HG02870 (cell line): ENCODE data around the gene TNC.

Experiments used
- ATAC-seq: cut with Tn5 transposase; IDR thresholded peaks from one replicate; pipeline ENCODE4 v1.9.1; 2021; ENCODE audit warnings: mild to moderate bottlenecking, moderate library complexity; ENCODE audit not compliant: unreplicated experiment

The TNC gene

GRCh38 chr9:115015018-115015635 is 102.8 kb downstream of the TNC start:
- no peak for ATAC-seq

DNA sequence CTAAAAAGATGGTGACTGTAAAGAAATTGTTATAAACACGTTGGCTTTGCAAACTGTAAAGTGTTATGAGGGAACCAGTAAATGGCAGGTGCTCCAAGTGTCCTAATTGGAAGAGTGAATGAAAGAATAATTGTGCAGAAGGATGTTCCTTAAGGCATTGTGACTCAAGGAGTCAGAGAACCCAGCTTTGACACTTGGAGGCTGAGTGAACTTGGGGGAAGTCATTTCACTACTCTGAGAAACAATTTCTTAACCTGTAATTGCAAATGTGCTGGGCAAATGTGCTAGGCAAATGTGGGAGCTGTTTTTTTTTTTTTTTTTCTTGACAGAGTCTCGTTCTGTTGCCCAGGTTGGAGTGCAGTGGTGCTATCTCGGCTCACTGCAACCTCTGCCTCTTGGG is 103.5 kb downstream of the TNC start:
- ATAC-seq, result no peak

- ATAC-seq, result peak; percentile 62
Observed at GRCh38 chr9:115013998-115014397, 104.0 kb downstream of the TNC start.

DNA sequence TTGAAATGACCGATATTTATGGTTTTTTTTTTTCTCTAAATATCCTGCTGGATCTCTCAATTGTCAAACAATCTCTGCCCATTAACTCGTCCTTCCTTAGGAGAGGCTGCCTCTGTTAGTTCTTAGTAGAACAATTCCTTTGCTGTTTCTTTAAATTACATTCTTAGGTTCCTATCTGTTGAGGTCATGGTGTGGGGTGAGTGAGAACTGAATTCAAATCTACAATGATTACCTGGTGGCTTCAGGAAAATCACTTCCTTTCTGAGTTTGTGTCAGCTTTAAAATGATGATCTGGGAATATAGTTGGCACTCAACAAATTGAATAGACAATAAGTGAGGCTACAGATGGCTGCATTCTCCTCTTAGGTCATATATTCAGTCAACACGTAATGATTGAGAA is 105.5 kb downstream of the TNC start:
- ATAC-seq, result no peak

- no peak for ATAC-seq
Observed at GRCh38 chr9:115010874-115011273, 107.1 kb downstream of the TNC start.

- ATAC-seq, result no peak
Observed at GRCh38 chr9:115008536-115009270, 109.3 kb downstream of the TNC start.

DNA sequence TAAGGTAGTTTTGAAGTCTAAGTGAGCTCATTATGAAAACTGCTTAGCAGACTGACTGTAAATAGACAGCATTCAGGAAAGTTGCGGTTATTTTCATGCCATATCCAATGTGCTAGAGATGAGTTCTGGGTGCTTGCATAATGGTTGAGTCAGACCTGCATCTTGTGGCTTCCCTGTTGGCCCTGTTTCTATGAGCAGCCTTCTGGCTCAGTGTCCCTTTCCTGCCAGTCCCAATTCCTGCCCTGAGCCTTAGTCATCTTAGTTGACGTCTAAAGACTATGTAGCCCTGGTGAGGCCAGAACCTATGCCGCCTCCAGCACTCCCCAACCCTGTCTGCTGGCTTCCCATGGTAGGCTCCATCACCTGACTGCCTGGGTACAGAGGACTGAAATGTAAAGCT is 111.3 kb downstream of the TNC start:
- ATAC-seq, result no peak

GRCh38 chr9:115005322-115005721 is 112.6 kb downstream of the TNC start:
- ATAC-seq, result no peak

- no peak for ATAC-seq
Observed at GRCh38 chr9:115004545-115004944, 113.4 kb downstream of the TNC start.

- no peak for ATAC-seq
Observed at GRCh38 chr9:115002371-115003120, 115.4 kb downstream of the TNC start.

DNA sequence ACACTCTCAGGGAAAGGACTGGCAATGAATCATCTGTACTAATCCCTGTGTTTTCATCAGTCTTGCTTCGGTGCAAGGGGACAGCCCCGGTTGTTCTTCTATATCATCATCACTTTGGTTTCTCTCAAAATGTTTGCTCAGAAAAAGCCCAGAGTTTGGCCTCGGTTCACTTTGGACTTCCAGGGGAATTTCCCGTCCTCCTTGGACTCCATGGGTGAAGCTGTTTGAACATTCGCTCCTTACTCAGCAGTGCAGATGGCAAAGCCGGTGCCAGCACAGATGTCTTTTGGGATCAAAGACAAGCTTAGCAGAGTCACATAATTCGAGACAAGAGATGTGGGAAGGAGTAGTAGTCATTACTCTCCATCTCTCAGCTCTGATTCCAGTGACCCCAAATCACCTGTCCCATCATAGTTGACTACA is 117.7 kb downstream of the TNC start:
- no peak for ATAC-seq

- no peak for ATAC-seq
Observed at GRCh38 chr9:114998326-114998725, 119.6 kb downstream of the TNC start.

- ATAC-seq, result no peak
Observed at GRCh38 chr9:114995681-114996221, 122.2 kb downstream of the TNC start.

GRCh38 chr9:114994768-114995167 is 123.2 kb downstream of the TNC start:
- no peak for ATAC-seq

DNA sequence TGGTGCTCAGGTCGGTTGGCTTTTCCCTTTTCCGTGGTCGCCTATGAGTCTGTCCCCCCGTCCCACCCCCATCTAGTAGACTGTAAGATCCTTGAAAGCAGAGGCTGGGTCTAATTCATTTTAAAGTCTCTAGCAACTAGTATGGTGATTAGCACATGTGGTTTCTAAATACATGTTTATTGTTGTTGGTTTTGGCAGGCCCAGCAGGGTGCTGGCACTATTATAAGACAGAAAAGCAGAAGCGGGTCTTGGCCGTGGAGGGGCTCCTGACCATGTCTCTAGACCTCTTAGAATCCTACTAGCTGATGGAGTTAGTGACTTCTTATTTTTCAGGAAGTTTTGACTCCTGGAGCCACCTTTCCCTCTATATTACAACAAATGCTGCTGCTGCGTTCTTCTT is 126.1 kb downstream of the TNC start:
- ATAC-seq, result no peak

DNA sequence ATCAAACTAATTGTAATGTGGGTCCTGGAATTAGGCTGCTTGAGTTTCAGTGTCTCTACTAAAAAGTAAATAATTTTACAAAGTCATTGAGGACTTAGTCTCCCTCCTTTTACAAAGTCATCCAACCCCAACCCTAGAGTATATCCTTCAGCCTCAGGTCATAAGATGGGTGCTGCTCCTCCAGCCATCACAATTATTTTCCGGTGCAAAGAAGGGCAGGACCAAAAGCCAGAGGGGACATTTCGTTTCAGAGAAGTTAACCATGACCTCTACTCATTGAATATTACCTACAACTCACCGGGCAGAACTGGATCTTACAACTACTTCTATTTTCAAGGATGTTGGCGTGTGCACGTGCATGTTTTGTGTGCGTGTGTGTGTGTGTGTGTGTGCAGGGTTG is 127.1 kb downstream of the TNC start:
- ATAC-seq, result no peak

DNA sequence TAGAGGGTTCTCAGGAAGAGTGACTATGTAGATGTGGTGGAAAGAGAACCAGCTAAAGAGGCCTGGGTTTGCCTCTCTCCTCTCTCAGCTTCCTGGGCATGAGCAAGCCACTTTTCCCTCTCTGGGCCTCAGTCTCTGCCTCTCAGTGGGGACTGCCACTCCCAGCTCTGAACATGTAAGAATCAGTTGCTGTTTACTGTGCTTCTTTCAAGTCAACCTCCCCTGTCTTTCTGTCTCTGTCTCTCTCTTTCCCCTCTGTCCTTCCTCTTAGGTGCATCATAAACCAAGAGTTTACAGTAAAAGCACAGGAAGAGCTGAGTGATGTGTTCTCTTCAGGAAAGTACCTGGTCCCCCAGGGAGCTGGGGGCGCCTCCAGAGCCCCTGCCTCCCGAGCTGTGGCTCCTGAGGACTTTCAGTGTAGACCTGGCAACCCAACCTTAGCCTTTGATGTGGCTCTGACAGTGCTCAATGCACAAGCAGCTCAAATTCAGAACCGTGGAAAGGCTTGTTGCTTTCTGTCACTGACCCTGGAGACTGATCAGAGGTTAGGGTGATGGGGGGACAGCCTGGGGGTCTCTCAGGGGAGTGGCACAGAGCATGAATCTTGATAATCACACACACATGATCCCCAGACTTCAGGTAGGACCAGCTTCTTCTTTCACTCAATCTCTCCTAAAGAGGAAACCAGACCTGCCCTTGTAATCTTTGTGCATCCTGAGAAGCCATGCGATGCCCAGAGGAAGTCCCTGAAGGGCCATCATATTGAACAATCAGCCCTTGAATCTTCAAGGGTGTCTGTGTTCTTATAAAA is 128.2 kb downstream of the TNC start:
- ATAC-seq, result peak; percentile 52

GRCh38 chr9:114988962-114989599 is 128.9 kb downstream of the TNC start:
- ATAC-seq, result peak; percentile 72

GRCh38 chr9:114987116-114987515 is 130.8 kb downstream of the TNC start:
- ATAC-seq, result no peak

DNA sequence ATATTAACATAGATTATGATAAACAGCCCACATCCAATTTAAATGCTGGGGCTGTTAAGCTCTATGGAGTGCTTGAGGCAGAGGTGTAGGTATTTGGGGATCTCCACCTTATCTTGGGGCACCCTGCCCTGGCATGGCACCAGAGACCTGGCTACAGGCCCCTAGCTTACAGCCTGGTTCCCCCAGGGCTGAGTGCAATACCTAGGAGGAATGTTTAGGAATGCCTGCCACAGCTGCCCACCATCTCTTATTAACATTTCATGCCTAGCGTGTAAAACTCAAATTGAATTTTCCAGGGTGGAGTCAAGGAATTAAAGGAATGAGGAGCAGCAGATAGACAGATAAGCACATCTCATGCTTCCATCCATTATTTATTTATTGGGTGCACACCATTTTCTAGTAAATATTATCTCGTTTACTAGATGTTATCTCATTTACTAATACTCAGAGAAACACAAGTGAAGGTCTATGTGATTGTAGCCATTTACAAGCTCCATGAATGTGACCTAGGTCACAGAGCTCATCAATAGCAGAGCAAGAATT is 131.9 kb downstream of the TNC start:
- ATAC-seq, result no peak
